ENCODE data around the gene MTAP.
A peak's percentile ranks its signal among the peaks of the same experiment; 100 is the strongest.
"Not testable (repeated sequence)": the region's sequence is repeated elsewhere in the genome, so short reads cannot be mapped to it uniquely, and the experiment has no call there.

The MTAP gene

DNA sequence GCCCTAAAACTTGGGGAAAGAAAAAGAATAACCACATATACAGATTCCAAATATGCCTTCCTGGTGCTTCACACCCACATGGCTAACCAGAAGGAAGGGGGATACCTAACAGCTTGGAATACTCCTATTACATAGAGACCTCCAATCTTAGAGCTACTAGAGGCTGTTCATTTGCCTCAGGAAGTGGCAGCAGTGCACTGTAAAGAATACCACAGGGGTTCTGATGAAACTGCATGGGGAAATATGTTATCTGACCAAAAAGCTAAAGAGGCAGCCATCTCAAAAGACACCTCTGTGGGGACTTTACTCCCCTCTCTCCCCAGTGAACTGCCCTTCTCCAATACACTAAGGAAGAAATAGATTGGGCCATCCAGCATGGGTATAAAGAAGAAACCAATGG, 125.3 kb downstream of the MTAP start:
- no peak for DNase-seq

DNA sequence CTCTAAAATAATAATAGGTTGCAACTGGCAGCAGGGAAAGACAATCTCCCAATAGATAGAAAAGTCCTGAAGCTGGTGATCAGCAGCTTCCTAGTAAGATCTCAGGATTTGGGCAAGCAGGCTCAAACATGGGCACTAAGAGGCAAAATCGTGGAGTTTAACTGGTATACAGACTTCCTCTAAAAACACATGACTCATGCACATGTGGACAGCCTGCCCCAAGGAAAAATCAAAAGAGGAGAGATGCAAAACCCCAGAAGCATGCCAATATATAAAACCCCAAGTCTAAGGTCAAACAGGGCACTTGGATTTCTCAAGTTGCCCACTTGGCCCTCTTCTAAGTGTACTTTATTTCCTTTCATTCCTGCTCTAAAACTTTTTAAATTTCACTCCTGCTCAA, 129.0 kb downstream of the MTAP start:
- no peak for DNase-seq

GRCh38 chr9:21933281-21933680, 130.8 kb downstream of the MTAP start:
- no peak for DNase-seq

- no peak for DNase-seq
Measured at GRCh38 chr9:21933865-21934264, 131.4 kb downstream of the MTAP start.

DNA sequence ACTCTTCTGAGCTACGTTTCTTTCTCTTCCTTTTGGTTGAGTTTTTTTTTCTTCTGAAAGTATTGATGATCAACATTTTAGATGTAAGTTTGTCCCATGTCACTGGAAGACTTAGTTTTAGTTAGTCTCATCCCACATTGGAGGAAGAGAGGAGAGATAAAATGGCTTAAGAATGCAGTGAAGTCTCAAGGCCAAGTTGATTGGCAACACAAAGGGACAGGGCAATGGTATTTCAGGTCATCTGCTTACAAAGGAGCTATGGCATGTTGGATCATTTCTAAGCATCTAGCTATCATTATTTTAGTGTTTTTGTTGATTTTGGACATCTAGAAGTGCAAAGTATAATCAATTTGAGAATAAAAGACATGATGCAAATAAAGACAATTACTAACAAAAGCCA, 133.2 kb downstream of the MTAP start:
- no peak for DNase-seq

GRCh38 chr9:21936161-21936560, 133.7 kb downstream of the MTAP start:
- no peak for DNase-seq

DNA sequence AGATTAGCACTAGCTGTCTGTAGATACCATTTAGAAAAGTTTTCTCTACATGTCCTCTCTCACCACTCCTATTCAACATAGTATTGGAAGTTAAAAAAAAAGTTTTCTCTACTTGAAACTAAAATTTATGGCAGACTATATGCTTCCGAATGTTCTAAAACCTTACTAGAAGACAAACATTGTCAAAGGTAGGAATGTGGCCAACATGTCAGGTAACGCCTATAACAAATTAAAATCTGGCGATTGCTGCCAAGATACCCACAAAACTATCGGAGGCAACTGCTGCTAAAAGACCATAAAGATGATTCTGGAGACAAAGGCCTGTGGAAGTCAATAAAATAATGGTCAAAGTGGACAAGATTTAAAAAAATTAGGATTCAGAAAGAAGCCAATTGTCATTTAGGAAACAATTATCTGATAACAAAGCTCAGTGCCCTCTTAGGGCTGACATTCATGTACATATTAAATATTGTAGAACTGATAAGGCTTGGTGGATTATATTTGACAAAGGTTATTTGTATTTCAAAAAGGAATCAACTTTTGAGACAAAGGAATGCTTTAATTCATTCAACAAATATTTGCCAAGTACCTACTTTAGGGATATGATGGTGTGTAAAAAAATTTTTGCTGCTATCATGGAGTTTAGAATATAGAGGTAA, 139.0 kb downstream of the MTAP start:
- DNase-seq, result no peak

DNA sequence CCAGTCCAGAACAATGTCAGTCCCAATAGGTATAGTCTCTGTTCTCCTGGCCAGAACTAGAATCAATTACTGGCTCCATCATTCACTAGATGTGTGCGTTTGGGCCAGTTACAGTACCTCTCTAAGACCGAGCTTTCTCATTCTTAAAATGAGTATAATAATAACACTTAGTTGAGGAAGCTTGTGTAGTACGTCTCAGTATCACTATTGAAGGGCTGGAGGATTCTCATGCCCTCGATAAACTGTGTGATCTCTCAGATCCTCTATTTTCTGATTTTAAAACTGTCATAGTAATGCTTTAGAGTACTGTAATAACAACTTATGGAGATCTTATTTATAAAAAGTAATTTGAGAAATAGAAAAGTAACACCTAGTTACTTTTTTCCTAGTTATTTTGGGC, 141.0 kb downstream of the MTAP start:
- DNase-seq, result no peak

GRCh38 chr9:21945606-21946005, 143.2 kb downstream of the MTAP start:
- no peak for DNase-seq

- DNase-seq, result no peak
Measured at GRCh38 chr9:21958833-21959232, 156.4 kb downstream of the MTAP start.

DNA sequence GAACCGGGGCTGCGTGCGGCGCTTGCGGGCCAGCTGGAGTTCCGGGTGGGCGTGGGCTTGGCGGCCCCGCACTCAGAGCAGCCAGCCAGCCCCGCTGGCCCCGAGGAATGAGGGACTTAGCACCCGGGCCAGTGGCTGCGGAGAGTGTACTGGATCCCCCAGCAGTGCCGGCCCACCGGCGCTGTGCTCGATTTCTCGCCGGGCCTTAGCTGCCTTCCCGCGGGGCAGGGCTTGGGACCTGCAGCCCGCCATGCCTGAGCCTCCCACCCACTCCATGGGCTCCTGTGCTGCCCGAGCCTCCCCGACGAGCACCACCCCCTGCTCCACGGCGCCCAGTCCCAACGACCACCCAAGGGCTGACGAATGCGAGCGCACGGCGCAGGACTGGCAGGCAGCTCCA, 156.8 kb downstream of the MTAP start:
- DNase-seq, result not testable (repeated sequence)

GRCh38 chr9:21961569-21961968, 159.1 kb downstream of the MTAP start:
- DNase-seq, result no peak

DNA sequence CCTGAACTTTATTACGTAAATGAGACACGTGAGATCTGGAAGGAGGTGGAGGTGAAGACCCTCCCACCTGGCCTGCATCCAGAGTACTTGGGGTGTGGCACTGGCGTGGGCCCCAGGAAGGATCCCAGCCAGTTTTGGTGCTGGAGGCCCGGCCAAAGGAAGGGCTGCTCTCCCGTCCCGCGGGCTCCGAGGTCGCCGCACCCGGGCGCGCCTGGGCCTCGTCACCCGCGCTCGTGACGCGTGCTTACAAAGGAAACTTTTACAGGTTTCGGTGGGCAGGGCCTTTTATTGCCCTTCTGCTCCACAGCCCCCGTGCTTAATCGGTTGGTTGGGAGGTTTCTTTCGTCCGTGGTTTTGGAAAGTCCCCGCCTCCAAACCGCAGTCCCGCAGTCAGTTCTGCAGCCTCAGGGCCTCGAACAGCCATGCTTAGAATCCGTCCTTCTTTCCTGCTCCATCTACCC, 162.5 kb downstream of the MTAP start:
- DNase-seq, result peak; percentile 52

DNA sequence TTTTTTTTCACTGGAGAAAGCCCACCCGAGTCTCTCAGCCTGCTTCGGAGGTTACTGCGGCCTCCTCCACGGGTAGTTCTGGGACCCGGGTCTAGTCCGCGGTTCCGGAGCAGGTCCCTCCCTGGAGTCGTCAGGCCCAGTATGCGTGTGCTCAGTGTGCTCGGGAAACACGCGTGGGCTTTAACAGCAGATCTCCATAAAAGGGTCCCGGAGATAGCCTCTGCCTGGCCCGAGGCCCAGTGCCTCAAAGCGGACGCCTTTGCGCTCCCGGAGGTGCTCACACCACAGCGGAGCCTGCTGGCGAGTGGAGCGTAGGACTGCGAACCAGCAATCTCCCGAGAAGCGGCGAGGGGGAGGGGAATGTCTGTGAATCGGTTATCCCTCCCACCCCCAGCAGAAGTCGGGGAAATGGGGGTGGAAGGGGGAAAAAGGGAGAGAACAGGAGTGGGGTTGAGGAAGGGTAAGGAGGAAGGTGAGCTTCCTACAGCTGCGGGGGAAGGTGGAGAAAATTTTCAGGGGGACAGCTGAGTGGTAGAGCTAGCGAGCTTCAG, 163.0 kb downstream of the MTAP start:
- DNase-seq, result peak; percentile 52

GRCh38 chr9:21966140-21966851, 163.9 kb downstream of the MTAP start:
- no peak for DNase-seq

DNA sequence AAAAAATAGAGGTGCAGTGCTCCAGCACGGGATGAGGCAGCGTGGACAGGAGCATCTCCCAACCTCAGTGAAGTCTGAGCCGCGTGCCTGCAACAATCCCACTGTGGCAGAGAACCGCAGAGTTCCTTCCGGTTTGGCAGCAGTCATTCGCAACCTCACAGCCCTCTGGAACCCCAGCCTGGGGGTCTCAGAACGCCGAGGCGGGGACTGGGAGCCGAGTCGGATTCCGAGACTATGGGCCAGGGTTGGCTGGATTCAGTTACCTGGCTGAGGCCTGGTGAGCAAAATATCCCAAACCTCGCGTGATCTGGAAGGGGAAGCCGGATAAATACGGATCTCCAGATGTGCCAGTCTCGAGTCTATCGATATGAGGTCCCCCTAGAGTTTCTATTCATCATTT, 164.7 kb downstream of the MTAP start:
- no peak for DNase-seq

DNA sequence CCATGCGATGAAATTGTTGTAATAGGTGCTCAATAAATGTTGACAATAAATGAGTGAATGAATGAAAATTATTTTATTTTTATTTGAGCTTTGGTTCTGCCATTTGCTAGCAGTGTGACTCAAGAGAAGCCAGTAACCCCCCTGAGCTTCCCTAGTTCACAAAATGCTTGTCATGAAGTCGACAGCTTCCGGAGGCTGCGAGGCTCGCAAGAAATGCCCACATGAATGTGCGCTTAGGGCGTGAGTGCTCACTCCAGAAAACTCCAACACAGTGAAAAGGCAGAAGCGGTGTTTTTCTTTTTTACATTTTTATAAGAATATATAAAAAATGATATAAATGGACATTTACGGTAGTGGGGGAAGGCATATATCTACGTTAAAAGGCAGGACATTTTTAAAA, 165.3 kb downstream of the MTAP start:
- DNase-seq, result no peak

- DNase-seq, result no peak
Measured at GRCh38 chr9:21968331-21969010, 166.0 kb downstream of the MTAP start.

DNA sequence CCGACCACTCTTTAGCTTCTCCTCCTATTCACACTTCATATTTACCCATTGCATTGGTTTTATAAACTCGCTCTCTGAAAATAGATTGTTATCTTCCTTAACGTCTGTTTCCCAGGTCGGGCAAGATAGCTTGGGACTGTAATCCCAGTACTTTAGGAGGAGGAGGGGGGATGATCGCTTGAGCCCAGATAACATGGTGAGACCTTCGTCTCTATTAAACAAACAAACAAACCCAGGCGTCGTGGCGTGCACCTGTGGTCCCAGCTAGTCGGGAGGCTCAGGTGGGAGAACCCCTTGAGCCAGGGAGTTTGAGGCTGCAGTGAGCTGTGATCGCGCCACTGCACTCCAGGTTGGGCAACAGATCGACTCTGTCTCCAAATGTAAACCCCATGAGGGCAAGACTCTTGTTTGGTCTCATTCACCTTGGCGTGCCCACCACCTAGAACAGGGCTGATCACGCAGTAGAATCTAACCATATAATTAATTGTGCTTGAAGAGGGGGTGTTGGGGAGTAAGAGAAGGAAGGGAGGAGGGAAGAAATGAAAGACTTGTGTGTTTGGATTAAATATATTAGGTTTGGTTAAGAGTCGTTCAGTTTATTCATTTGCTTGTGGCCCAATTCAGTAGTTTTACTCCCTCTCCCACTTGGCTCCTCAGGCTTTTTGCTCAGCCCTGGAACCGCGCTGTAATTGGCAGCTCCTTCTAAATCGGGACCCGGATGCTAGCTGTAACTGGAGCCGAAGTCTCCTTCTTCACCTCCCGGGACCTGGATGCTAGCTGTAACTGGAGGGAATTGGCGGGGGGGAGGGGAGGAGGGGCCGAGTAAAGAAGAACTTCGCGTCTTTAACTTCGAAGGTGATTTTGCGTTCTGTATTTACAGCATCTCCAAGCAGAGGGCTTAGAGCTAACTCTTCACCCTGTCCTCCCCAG, 166.8 kb downstream of the MTAP start:
- no peak for DNase-seq

GRCh38 chr9:21969951-21970799, 167.7 kb downstream of the MTAP start:
- no peak for DNase-seq

GRCh38 chr9:21970800-21971640, 168.6 kb downstream of the MTAP start:
- DNase-seq, result no peak
